Loucy (cell line): ENCODE results near the gene AATK.

Source experiments
- H2AFZ ChIP-seq: fragments of 200-600 bp; sonication (generic); 2 replicates; pipeline ENCODE4 v1.6.0; 2016; ENCODE audit warnings: antibody characterized with exemption, mild to moderate bottlenecking, low read length, moderate library complexity
- H3F3A ChIP-seq: fragments of 200-600 bp; 2 replicates; pipeline ENCODE4 v1.6.0; 2016; ENCODE audit warnings: antibody characterized with exemption, low read depth, mild to moderate bottlenecking
- H3K27me3 ChIP-seq: fragments of 200-600 bp; sonication (generic); 2 replicates; pipeline ENCODE4 v1.6.1; 2014; ENCODE audit warnings: low read length, mild to moderate bottlenecking; ENCODE audit not compliant: insufficient read depth, poor library complexity, severe bottlenecking
- H3K36me3 ChIP-seq: fragments of 200-600 bp; sonication (generic); 2 replicates; pipeline ENCODE4 v1.6.1; 2016; ENCODE audit warnings: low read length; ENCODE audit not compliant: insufficient read depth
- H3K4me1 ChIP-seq: fragments of 200-600 bp; sonication (generic); 2 replicates; pipeline ENCODE4 v1.5.1; 2014; ENCODE audit warnings: low read length, mild to moderate bottlenecking; ENCODE audit not compliant: insufficient read depth, poor library complexity, severe bottlenecking
- H3K4me2 ChIP-seq: fragments of 200-600 bp; sonication (generic); 2 replicates; pipeline ENCODE4 v1.6.0; 2014; ENCODE audit warnings: antibody characterized with exemption, low read length, low read depth, mild to moderate bottlenecking; ENCODE audit not compliant: poor library complexity, severe bottlenecking
- H3K4me3 ChIP-seq: fragments of 200-600 bp; sonication (generic); 2 replicates; pipeline ENCODE4 v1.5.1; 2014; ENCODE audit warnings: low read length, mild to moderate bottlenecking, mixed read lengths; ENCODE audit not compliant: poor library complexity, severe bottlenecking
- H3K79me2 ChIP-seq: fragments of 200-600 bp; sonication (generic); 2 replicates; pipeline ENCODE4 v1.6.1; 2014; ENCODE audit warnings: low read length; ENCODE audit not compliant: insufficient read depth
- H3K9ac ChIP-seq: fragments of 200-600 bp; sonication (generic); 2 replicates; pipeline ENCODE4 v1.6.0; 2014; ENCODE audit warnings: mild to moderate bottlenecking, low read depth, low read length, moderate library complexity; ENCODE audit not compliant: poor library complexity, severe bottlenecking
- H3K9me2 ChIP-seq: fragments of 200-600 bp; sonication (generic); replicated peaks from 2 replicates; pipeline ENCODE4 v1.6.1; 2016; ENCODE audit warnings: low read depth, low read length, mixed read lengths
- H3K9me3 ChIP-seq: fragments of 200-600 bp; sonication (generic); 2 replicates; pipeline ENCODE4 v1.6.1; 2014; ENCODE audit warnings: mild to moderate bottlenecking, antibody characterized with exemption, low read length, low read depth; ENCODE audit not compliant: insufficient read depth
- H4K20me1 ChIP-seq: fragments of 200-600 bp; sonication (generic); 2 replicates; pipeline ENCODE4 v1.6.0; 2014; ENCODE audit warnings: antibody characterized with exemption, low read length, mild to moderate bottlenecking; ENCODE audit not compliant: insufficient read depth, poor library complexity, severe bottlenecking
- CTCF ChIP-seq: fragments of 200-600 bp; sonication (generic); conservative IDR thresholded peaks from 2 replicates; pipeline ENCODE4 v1.5.1; 2014; ENCODE audit warnings: mild to moderate bottlenecking, antibody characterized with exemption, low read length
- EZH2phosphoT487 ChIP-seq: fragments of 200-600 bp; IDR thresholded peaks from 2 replicates; pipeline ENCODE4 v1.6.1; 2018; ENCODE audit warnings: antibody characterized with exemption, mild to moderate bottlenecking, moderate library complexity, borderline replicate concordance

Gene AATK

GRCh38 chr17:81115219-81115618 is 50.8 kb downstream of the AATK start:
- Histone ChIP-seq H2AFZ (no peak overlapping the region), H3K9me2 (no peaks in the 10 kb centered on the region), H4K20me1 (no peaks in the 10 kb centered on the region)

GRCh38 chr17:81114351-81115093 is 51.5 kb downstream of the AATK start:
- Histone ChIP-seq H3F3A (no peaks in the 10 kb centered on the region), H3K4me2 (no peak overlapping the region), H3K4me3 (no peak overlapping the region), H3K4me1 (no peaks in the 10 kb centered on the region), H3K36me3 (no peaks in the 10 kb centered on the region), H3K9me3 (no peaks in the 10 kb centered on the region), H3K9ac (no peak overlapping the region), H4K20me1 (no peaks in the 10 kb centered on the region), H2AFZ (no peak overlapping the region), H3K79me2 (no peaks in the 10 kb centered on the region), H3K9me2 (no peaks in the 10 kb centered on the region), H3K27me3 (no peaks in the 10 kb centered on the region)
- TF ChIP-seq CTCF (no peak), EZH2phosphoT487 (no peak)

More at GRCh38 chr17:81115219-81115618, 50.8 kb downstream of the AATK start:
- H3K4me1 ChIP-seq, result no peaks in the 10 kb centered on the region
- no peak overlapping the region for H3K4me2 ChIP-seq
- no peaks in the 10 kb centered on the region for H3F3A ChIP-seq
- no peak overlapping the region for H3K9ac ChIP-seq
- H3K36me3 ChIP-seq, result no peaks in the 10 kb centered on the region
- H3K27me3 ChIP-seq, result no peaks in the 10 kb centered on the region
- no peaks in the 10 kb centered on the region for H3K9me3 ChIP-seq
- no peaks in the 10 kb centered on the region for H3K79me2 ChIP-seq
- no peak overlapping the region for H3K4me3 ChIP-seq
- no peak for TF ChIP-seq EZH2phosphoT487
- no peak for TF ChIP-seq CTCF

- H3K4me2 ChIP-seq, result no peak overlapping the region
- no peak overlapping the region for H3K9ac ChIP-seq
- no peaks in the 10 kb centered on the region for H3K27me3 ChIP-seq
- H2AFZ ChIP-seq, result no peak overlapping the region
- no peaks in the 10 kb centered on the region for H3K9me2 ChIP-seq
- no peaks in the 10 kb centered on the region for H4K20me1 ChIP-seq
- no peaks in the 10 kb centered on the region for H3K79me2 ChIP-seq
- H3K36me3 ChIP-seq, result no peaks in the 10 kb centered on the region
- no peaks in the 10 kb centered on the region for H3K9me3 ChIP-seq
- TF ChIP-seq CTCF, result no peak
- no peak for TF ChIP-seq EZH2phosphoT487
- H3K4me1 ChIP-seq, result no peaks in the 10 kb centered on the region
- H3K4me3 ChIP-seq, result no peak overlapping the region
- no peaks in the 10 kb centered on the region for H3F3A ChIP-seq
These were observed 52.8 kb downstream of the AATK start for GRCh38 chr17:81113158-81113724.
